GM19438 (cell line): ENCODE measurements around the gene BTBD9.

Experiments
- ATAC-seq: cut with Tn5 transposase; IDR thresholded peaks from one replicate; pipeline ENCODE4 v1.9.1; 2021; ENCODE audit warnings: low read depth; ENCODE audit not compliant: unreplicated experiment

Gene BTBD9

GRCh38 chr6:38271081-38271480, 368.6 kb downstream of the BTBD9 start:
- ATAC-seq = no peak

GRCh38 chr6:38270367-38270766, 369.4 kb downstream of the BTBD9 start:
- no peak for ATAC-seq

GRCh38 chr6:38269461-38270172, 370.1 kb downstream of the BTBD9 start:
- no peak for ATAC-seq

GRCh38 chr6:38268342-38268741, 371.4 kb downstream of the BTBD9 start:
- no peak for ATAC-seq

GRCh38 chr6:38266921-38267354, 372.8 kb downstream of the BTBD9 start:
- ATAC-seq = no peak

- no peak for ATAC-seq
Measured at GRCh38 chr6:38264605-38265004, 375.1 kb downstream of the BTBD9 start.

- ATAC-seq = no peak
Measured at GRCh38 chr6:38262609-38263008, 377.1 kb downstream of the BTBD9 start.

- no peak for ATAC-seq
Measured at GRCh38 chr6:38262026-38262425, 377.7 kb downstream of the BTBD9 start.

GRCh38 chr6:38261626-38262025, 378.1 kb downstream of the BTBD9 start:
- no peak for ATAC-seq

GRCh38 chr6:38259736-38260135, 380.0 kb downstream of the BTBD9 start:
- no peak for ATAC-seq

GRCh38 chr6:38248500-38249234, 391.1 kb downstream of the BTBD9 start:
- no peak for ATAC-seq

- no peak for ATAC-seq
Measured at GRCh38 chr6:38245295-38245694, 394.4 kb downstream of the BTBD9 start.

- ATAC-seq = no peak
Measured at GRCh38 chr6:38244869-38245268, 394.9 kb downstream of the BTBD9 start.

- ATAC-seq = no peak
Measured at GRCh38 chr6:38241200-38241871, 398.4 kb downstream of the BTBD9 start.

- no peak for ATAC-seq
Measured at GRCh38 chr6:38239719-38240451, 399.8 kb downstream of the BTBD9 start.

- no peak for ATAC-seq
Measured at GRCh38 chr6:38236631-38237030, 403.1 kb downstream of the BTBD9 start.

- peak; percentile 90 for ATAC-seq
Measured at GRCh38 chr6:38234934-38235682, 404.6 kb downstream of the BTBD9 start.

- no peak for ATAC-seq
Measured at GRCh38 chr6:38234141-38234540, 405.6 kb downstream of the BTBD9 start.

- no peak for ATAC-seq
Measured at GRCh38 chr6:38233161-38233791, 406.5 kb downstream of the BTBD9 start.

- ATAC-seq = no peak
Measured at GRCh38 chr6:38225766-38226165, 414.0 kb downstream of the BTBD9 start.
